PFSK-1 (cell line): ENCODE measurements around the gene UGGT1.

Source experiments
- FOXP2 ChIP-seq: optimal IDR thresholded peaks from 2 replicates; pipeline ENCODE3; 2011; ENCODE audit warnings: borderline replicate concordance, control low read depth, inconsistent platforms; ENCODE audit not compliant: insufficient read depth; ENCODE audit errors: extremely low read length, extremely low read depth
- POLR2AphosphoS5 ChIP-seq: IDR thresholded peaks from 2 replicates; pipeline ENCODE4 v1.6.1; 2012; ENCODE audit warnings: low read depth, mild to moderate bottlenecking, control low read depth, low read length, moderate library complexity
- SIN3A ChIP-seq: IDR thresholded peaks from 2 replicates; pipeline ENCODE4 v1.6.1; 2012; ENCODE audit warnings: mild to moderate bottlenecking, low read length, moderate library complexity, borderline replicate concordance; ENCODE audit not compliant: insufficient read depth
- TAF1 ChIP-seq: IDR thresholded peaks from 2 replicates; pipeline ENCODE4 v1.6.1; 2012; ENCODE audit warnings: low read length, control low read depth, borderline replicate concordance; ENCODE audit not compliant: insufficient read depth
- TF ChIP-seq, protein P1 (sequence below), 2 experiments: IDR thresholded peaks; 2 replicates each; pipeline versions ENCODE4 v1.6.1 to v1.8.0; 2011 to 2012; ENCODE audit warnings: low read depth in 2 of 2, low read length in 2 of 2, control low read depth in 1 of 2, inconsistent platforms in 1 of 2, mild to moderate bottlenecking in 1 of 2, moderate library complexity in 1 of 2; ENCODE audit not compliant: insufficient read depth in 1 of 2

UGGT1 gene

DNA sequence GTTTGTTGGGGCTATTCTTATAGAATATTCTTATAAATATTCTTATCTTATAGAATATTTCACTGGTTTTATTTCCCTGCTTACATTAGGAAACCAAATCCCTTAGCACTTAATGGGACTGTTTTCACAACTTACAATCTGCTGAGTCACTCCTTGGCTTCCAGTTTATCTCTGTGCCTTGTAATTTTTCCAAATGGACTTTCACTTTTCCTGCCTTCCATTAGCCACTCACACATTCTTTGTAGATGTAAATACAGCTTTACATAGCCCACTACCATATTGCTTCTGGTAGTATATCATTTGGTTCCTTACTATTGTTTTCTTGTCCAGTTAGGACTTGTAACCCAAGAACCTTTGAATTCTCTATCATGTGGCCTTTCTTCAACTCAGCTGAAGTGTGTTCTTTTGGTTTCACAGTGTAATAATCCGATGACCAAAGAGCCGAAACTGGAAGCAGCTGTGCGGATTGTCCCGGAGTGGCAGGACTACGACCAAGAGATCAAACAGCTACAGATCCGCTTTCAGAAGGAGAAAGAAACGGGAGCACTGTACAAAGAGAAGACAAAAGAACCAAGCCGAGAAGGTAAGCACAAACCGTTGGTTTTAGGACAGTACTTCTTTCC is 96.1 kb downstream of the UGGT1 start:
- TF ChIP-seq SIN3A (no peak), FOXP2 (no peak), TAF1 (no peak)
- TF ChIP-seq, protein P1, sequence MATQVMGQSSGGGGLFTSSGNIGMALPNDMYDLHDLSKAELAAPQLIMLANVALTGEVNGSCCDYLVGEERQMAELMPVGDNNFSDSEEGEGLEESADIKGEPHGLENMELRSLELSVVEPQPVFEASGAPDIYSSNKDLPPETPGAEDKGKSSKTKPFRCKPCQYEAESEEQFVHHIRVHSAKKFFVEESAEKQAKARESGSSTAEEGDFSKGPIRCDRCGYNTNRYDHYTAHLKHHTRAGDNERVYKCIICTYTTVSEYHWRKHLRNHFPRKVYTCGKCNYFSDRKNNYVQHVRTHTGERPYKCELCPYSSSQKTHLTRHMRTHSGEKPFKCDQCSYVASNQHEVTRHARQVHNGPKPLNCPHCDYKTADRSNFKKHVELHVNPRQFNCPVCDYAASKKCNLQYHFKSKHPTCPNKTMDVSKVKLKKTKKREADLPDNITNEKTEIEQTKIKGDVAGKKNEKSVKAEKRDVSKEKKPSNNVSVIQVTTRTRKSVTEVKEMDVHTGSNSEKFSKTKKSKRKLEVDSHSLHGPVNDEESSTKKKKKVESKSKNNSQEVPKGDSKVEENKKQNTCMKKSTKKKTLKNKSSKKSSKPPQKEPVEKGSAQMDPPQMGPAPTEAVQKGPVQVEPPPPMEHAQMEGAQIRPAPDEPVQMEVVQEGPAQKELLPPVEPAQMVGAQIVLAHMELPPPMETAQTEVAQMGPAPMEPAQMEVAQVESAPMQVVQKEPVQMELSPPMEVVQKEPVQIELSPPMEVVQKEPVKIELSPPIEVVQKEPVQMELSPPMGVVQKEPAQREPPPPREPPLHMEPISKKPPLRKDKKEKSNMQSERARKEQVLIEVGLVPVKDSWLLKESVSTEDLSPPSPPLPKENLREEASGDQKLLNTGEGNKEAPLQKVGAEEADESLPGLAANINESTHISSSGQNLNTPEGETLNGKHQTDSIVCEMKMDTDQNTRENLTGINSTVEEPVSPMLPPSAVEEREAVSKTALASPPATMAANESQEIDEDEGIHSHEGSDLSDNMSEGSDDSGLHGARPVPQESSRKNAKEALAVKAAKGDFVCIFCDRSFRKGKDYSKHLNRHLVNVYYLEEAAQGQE (IDR thresholded peaks at IDR 0.05; ENCODE audit: insufficient read depth in 1 of 2, low read depth in 2 of 2, low read length in 2 of 2), result no peak

DNA sequence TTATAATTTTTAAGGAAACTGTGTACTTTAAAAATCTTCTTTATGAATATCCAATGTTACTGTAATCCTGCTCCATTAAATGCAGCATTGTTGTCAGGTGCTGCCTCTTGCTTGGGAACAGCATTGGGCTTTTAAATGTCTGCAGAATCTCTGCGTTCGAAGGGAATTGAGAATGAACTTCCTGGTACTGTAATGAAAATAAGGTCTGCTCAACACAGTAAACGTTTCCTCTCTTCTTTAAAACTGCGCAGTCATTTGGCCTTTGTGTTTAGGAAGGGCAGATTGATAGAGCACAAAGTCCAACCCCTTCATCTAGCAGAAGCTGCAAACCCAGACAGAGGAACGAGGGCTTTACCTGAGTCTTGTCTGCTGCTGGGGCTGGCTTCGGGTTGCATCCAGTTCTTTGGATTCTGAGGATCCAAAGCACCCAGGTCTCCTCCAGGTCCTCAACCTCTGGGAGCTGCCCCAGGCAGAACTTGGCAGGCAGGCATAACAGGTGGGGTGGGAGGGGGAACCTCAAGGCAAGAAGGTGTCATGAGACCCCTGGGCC is 104.5 kb downstream of the UGGT1 start:
- TF ChIP-seq TAF1 (no peak), SIN3A (no peak), POLR2AphosphoS5 (no peak)
- TF ChIP-seq, protein P1 (IDR thresholded peaks at IDR 0.05; ENCODE audit: insufficient read depth in 1 of 2, low read depth in 2 of 2, low read length in 2 of 2), result no peak

DNA sequence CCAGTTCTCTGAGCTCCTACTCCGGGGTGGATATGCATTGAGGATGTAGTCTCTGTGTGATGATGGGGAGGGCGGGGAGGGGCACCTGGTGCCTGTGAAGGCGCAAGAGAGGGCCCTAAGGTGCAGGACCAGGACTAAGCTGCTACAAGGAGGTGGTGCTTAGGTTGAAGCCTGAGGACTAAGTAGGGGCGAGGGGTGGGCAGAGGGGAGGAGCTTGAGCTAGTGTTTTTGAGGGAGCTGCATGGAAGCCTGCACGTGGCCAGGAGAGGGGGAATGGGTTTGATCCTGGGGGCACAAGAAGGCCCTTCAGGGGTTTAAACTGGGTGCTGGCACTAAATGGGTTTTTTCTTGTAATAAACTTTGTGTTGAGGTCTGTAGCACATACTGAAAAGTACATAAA is 105.0 kb downstream of the UGGT1 start:
- TF ChIP-seq TAF1, result no peak
- TF ChIP-seq SIN3A, result no peak
- TF ChIP-seq, protein P1 (IDR thresholded peaks at IDR 0.05; ENCODE audit: insufficient read depth in 1 of 2, low read depth in 2 of 2, low read length in 2 of 2), result no peak
- TF ChIP-seq POLR2AphosphoS5, result no peak
- TF ChIP-seq FOXP2, result no peak

DNA sequence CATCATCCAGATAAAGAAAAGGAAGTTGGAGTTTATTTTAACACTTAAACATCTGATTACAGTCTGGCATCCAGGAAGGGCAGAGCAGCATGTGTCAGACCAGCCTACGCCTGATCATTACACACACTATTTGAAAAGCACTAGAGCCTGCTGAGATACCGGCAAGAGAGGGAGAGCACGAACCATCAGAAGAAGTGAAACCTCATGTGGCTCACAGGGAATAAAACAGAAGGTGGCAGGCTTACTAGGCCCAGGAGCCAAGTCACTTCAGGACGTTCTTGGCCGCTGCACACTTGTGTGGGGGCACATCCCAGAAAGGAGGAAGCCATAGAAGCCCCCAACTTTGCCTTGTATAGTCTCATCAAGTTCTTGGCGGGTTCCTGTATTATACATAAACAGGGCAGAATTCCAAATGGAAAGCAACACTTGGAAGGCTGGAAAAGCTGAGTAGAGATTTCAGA is 105.5 kb downstream of the UGGT1 start:
- no peak for TF ChIP-seq TAF1
- no peak for TF ChIP-seq SIN3A

DNA sequence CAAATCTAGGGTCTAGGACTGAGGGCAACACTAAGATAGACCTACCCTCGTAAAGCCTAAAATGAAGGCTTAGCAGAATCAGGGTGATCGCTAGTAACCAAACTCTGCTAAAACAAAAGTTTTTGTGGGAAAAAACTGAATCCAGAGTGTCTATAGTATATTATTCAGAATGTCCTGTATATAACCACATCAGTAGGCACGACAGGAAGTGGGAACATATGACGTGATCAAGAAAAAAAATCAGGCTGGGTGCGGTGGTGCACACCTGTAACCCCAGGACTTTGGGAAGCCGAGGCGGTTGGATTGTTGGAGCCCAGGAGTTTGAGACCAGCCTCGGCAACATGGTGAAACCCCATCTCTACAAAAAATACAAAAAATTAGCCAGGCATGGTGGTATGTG is 106.1 kb downstream of the UGGT1 start:
- no peak for TF ChIP-seq FOXP2
- no peak for TF ChIP-seq SIN3A
- TF ChIP-seq, protein P1 (IDR thresholded peaks at IDR 0.05; ENCODE audit: insufficient read depth in 1 of 2, low read depth in 2 of 2, low read length in 2 of 2), result no peak
- TF ChIP-seq TAF1, result no peak
- no peak for TF ChIP-seq POLR2AphosphoS5
